Measurements from ENCODE around the gene EDNRA.

EDNRA gene

DNA sequence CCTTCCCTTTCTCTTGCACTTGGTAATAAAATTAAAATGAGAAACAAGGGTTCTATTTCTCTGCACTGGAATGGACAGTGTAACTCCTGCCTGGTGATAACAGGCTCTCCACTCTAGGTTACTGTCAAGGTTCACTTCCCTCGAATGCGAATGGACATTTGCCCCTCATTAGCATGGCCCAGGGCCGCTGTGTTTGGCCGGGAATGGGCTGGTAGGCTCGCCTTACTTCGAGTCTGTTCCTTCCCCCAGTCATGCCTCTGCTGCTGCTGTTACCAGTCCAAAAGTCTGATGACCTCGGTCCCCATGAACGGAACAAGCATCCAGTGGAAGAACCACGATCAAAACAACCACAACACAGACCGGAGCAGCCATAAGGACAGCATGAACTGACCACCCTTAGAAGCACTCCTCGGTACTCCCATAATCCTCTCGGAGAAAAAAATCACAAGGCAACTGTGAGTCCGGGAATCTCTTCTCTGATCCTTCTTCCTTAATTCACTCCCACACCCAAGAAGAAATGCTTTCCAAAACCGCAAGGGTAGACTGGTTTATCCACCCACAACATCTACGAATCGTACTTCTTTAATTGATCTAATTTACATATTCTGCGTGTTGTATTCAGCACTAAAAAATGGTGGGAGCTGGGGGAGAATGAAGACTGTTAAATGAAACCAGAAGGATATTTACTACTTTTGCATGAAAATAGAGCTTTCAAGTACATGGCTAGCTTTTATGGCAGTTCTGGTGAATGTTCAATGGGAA is 61.5 kb downstream of the EDNRA start:
- no peak for DNase-seq (ENCODE audit: low spot score)

- DNase-seq (ENCODE audit: low spot score): no peak
Observed at GRCh38 chr4:147543034-147543433, 62.1 kb downstream of the EDNRA start.

DNA sequence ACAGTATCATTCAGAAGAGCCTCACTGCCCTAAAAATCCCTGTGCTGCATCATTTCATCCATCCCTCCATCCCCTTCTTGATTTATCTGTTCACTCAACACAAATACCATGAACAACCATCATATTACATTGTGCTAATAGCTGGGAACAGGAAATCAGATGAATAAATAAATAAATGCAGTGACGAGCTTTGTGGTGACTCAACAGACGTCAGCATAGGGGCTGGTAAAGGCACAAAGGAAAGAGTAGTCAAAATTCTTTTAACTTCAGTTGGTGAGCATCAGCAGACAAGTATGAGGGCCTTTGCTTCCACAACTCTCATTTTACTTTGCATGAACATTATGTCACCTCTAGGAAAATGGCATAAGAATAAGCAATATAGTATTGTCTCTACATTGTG is 65.5 kb downstream of the EDNRA start:
- DNase-seq (ENCODE audit: low spot score): no peak

DNA sequence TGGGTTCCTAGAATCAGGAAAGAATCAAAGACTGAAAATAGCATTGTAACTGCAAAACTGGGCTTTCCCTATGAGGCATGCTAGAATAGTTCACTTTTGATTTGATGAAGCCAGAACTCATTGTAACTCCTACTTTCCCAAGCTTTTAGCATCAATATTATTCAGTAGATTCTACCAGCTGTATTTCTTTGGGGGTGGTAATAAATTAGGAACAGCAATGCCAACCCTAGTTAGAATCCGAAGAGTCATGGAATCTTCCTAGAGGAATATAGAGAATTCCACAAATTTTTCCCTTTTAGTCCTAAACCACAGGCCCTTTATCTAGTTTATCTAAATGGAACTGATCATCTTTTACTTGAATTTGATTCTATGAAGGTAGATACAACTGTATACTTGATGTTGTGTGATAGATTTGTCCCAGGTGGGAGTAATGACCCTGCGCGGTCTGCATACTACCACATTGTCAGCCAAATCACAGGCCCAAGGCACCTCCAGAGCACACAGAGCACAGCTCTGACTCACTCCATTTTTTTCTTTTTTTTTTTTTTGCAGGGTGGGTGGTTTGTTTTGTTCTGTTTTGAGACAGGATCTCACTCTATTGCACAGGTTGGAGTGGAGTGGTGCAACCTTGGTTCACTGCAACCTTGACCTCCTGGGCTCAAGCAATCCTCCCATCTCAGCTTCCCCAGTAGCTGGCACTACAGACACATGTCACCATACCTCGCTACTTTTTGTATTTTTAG is 66.6 kb downstream of the EDNRA start:
- DNase-seq (ENCODE audit: low spot score): no peak

DNA sequence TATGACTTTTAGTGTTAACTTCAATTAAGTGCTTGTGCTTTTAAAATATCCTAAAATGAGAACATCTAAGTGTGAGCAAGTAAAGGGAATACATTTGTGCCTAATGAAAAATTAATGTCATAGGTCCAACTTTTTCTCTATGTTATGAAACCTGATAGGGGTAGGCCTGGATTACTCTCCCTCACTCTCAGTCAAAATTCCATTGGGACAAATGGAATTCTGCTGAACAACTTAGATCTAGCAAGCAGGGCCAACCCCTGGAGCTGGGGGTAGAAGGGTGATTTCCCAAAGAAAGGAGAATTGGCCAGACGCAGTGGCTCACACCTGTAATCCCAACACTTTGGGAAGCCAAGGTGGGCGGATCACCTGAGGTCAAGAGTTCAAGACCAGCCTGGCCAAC is 67.4 kb downstream of the EDNRA start:
- no peak for DNase-seq (ENCODE audit: low spot score)

DNA sequence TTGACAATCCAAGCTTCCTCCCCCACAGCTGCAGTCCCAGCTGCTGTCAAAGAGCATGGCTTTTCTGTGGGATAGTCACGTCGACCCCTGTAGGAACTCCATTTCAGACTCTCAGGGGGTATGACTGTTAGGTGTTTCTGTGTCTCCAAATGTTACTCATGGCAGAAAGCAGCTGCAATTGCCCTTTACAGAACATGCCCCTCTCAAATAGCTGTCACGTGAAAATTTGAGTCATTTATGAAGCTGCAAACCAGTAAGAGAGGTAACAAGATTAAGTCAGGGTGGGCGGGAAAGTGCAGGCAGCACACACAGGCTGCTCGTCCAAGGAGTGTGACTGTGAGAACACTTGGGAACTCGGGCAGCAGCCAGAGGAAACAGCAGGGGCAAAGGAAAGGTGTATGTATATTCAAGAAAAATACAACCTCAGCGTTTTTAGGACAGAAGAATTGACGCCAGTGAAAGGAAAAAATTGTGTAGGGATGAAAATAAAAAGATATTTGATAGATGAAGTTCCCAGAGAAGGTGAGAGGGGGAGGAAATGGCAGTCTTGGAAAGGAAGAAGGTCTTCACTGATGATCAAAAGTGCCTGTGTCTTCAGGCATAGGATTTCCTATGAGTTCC is 69.8 kb downstream of the EDNRA start:
- no peak for DNase-seq (ENCODE audit: low spot score)

- DNase-seq (ENCODE audit: low spot score): no peak
Observed at GRCh38 chr4:147560625-147561024, 79.7 kb downstream of the EDNRA start.

GRCh38 chr4:147566762-147567161 is 85.9 kb downstream of the EDNRA start:
- DNase-seq (ENCODE audit: low spot score): no peak

DNA sequence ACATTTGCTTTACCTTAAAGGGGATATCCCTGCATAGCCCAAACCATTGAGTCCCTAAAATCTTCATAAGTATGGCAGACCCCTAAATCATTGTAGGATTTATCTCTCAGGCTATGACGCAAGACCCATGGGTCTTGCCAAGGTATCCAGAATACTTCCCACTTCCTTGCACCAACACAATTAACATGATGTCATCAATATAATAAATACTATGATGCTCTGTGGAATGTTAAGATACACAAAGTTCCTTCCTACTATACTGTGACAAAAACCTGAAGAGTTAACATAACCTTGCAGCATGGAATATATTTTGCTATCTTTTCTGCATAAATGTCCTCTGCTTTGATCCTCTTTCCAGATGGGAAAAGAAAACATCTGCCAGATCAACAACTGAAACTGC is 86.4 kb downstream of the EDNRA start:
- DNase-seq (ENCODE audit: low spot score): no peak

DNA sequence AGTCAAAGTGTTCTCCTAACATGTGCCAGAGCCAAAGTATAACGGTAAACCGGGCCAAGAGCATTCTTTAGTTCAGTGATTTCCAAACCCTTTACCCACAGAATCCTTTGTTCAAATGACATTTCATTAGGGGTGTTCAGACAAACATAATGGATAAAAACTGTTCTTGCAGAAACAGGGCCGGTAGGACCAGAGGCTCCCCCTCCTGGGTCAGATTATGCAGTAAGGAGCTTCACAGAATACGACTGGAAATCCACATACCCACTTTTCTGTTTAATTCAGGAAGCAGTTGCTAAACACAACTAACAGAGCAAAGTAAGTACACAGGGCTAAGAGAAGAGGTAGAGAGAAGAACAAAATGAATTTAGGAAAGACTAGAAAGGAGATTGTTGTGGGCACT is 89.7 kb downstream of the EDNRA start:
- DNase-seq (ENCODE audit: low spot score): no peak

DNA sequence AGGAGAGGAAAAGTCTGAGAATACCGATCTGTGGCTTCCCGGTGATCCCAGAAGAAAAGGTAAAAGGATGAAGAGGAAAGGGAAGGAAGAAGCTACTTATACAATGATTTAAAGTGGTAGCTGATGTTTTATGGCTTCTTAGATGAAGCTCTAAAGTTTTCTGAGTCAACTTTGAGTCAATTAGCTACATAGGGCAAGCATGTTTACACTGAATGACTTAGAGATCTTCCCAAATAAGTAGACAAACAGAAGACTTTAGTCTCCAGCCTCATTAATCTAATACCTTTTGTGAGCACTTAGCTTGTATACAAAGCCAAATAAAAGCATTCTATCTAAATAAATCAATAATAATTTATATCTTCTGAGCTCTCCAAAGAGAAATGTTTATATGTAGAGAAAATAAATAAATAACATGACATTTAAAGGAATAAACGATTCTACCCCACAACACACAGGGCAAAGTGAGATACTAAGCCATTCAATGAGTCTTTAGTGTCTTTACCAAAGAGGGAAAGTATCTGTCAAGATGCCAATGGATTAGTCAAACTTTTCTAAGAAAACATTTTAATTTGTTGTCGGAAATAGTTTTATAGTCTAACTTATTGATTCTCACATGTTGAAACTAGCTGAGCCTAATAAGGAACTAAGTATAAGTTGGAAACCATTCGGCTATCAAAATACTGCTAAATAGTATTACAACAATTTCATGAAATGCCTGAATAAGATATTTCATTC is 90.3 kb downstream of the EDNRA start:
- DNase-seq (ENCODE audit: low spot score): no peak

GRCh38 chr4:147576084-147576483 is 95.2 kb downstream of the EDNRA start:
- no peak for DNase-seq (ENCODE audit: low spot score)

DNA sequence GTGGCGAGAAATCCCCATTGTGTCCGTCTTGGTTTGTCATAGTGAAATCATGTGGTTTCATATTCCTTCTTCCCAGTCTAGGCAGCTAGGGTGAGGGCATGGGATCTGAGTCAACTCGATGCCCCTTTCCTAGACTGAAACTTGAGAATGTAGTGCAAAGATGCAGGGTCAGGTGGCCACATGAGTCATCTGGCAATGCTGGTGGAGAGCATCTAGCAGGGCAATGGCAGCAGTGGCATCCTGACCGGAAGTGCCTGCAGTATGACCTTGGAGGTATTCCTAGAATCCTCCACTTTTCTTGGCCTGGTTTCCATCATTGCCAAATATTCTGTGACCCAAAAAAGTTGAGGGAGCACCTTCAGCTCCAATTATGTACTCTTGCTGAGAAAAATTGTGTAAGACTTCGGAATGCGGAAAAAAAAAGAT is 97.2 kb downstream of the EDNRA start:
- DNase-seq (ENCODE audit: low spot score): no peak

DNA sequence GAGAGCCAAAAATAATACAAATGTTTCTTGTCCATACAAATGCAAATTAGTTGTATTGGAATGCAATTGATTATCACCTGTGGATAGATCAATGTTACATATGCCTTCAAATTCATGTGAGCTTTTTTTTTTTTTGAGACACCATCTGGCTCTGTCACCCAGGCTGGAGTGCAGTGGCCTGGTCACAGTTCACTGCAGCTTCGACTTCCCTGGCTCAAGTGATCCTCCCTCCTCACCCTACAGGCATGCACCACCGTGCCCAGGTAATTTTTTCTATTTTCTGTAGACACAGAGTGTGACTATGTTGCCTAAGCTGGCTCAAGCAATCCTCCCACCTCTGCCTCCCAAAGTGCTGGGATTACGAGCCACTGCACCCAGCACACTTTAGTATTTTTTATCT is 97.7 kb downstream of the EDNRA start:
- no peak for DNase-seq (ENCODE audit: low spot score)

- no peak for DNase-seq (ENCODE audit: low spot score)
Observed at GRCh38 chr4:147580396-147580795, 99.5 kb downstream of the EDNRA start.

- no peak for DNase-seq (ENCODE audit: low spot score)
Observed at GRCh38 chr4:147581606-147582350, 100.9 kb downstream of the EDNRA start.

GRCh38 chr4:147582386-147583060 is 101.6 kb downstream of the EDNRA start:
- DNase-seq (ENCODE audit: low spot score): no peak

GRCh38 chr4:147583876-147584275 is 103.0 kb downstream of the EDNRA start:
- no peak for DNase-seq (ENCODE audit: low spot score)

DNA sequence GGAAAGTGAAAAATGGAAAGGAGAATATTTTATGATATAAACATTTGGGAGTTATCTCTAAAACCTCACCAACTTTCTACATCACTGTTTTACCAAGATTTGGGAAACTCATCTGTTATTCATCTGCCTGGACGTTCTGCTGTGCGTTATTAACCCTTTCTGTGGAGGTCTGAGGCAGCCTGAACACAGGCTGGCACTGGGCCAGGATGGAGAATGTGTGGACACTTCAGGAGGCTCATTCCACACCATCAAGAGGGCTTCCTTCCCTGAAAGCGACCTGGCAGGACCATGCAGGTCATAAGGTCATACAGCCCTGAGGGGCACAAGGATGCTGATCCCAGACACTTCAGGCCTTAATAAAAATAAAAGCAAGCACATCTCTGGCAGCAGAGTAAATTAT is 105.1 kb downstream of the EDNRA start:
- no peak for DNase-seq (ENCODE audit: low spot score)

DNA sequence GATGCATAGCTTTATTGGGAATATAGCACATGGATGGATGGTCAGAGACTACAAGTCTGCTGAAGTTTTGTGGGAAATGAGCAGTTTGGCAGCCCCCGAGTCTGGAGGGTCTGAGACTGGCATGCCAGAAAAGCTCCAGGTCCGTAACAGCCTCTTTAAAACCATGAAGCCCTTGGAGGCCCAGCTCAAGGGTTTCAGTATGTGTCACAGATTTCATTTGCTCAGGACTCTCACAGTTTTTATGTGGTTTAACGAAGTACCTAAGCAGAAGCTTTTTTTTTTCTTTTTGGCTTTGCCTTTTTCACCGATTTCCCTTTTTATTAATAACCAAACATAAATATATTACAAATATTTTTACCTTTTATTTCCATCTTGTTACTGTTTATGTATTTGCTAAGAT is 105.7 kb downstream of the EDNRA start:
- DNase-seq (ENCODE audit: low spot score): no peak

- DNase-seq (ENCODE audit: low spot score): no peak
Observed at GRCh38 chr4:147587041-147587440, 106.1 kb downstream of the EDNRA start.
